Umbilical cord (tissue), 2 donors: ENCODE data around the gene DLGAP1. TPM values are rescaled to one million over a fixed set of nuclear protein-coding genes. Genes with fewer than 3 reads are reported as not detected.

ENCODE experiments used
- DNase-seq: peaks from one replicate; pipeline ENCODE4 v3.0.0-alpha.2; 2015; ENCODE audit warnings: low spot score
- total RNA-seq: library from RNA; depleted of rRNA; stranded (reverse); fragments of >200 nt; gene quantifications from one replicate; pipeline ENCODE4 v1.2.3, GENCODE V29; 2014; ENCODE audit warnings: low replicate concordance; ENCODE audit not compliant: insufficient read depth

The DLGAP1 gene
- total RNA-seq, 1 donor from 2014 or later, result 20.7 TPM

DNA sequence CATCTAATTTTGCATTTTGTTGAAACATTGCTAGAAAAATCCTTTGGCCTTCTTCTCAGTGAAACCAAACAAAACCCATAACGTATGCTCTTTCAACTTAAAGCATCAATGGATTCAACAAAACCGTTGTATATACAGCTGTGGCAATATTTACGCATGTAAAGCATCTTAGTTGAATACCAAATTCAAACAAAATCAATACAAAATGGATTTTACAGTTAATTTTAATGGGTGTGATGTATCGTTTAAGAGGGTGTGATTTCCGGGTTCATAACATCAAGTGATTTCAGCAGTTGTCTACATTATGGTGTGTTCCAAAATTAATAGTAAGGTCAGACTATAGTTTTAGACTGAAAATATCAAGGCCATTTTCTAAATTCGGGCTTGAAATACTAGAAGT, 806.9 kb downstream of the DLGAP1 start:
- DNase-seq, result no peak

DNA sequence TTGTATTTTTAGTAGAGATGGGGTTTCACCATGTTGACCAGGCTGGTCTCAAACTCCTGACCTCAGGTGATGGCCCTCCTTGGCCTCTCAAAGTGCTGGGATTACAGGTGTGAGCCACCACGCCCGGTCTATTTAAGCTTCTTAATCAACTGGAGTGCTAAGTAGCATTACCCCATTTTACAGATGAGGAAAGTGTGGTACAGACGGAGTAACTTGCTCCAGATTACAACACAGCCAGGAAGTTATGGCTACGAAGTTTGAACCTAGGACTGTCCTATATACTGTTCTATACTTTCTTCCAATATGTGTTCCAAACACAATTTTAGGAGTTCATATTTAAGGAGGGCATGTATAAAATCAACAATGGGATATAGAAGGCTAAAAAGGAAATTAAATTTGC, 807.5 kb downstream of the DLGAP1 start:
- no peak for DNase-seq

DNA sequence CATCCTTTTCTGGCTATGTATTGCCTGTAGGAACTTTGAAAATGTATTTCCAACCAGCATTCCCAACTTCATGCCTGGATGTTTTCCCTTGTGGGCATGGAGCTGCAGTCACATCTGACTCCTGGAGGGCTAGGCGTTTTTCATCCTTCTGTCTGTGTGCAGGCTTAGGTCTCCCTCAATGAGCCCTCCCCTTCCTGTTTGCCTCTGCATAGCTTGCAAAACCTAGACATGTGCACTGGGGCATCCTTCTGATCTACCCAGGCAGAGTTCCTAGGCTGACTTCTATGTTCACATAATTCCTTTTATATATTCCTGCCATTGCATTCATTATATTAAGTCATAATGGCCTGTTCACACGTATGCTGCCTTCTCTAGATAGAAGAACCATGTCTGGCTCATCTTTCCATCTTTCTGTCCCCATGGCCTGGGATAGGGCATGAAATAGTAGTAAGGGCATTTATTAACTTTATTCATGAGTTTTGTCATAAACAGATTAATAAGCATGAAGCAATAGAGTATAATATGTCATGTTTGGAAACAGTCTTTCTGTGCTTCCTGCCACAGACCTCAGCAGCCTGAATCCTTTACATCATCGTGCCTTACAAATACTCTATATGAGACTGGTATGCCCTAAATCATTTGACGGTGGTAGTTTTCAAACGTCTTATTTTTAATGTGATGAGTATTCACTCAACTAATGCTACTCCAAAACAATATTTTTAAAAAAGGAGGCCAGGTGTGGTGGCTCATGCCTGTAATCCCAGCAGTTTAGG, 809.5 kb downstream of the DLGAP1 start:
- DNase-seq, result no peak

- DNase-seq, result no peak
Measured at GRCh38 chr18:3634250-3634939, 820.7 kb downstream of the DLGAP1 start.

- no peak for DNase-seq
Measured at GRCh38 chr18:3631887-3632286, 823.2 kb downstream of the DLGAP1 start.

- DNase-seq, result no peak
Measured at GRCh38 chr18:3626929-3627458, 828.1 kb downstream of the DLGAP1 start.

DNA sequence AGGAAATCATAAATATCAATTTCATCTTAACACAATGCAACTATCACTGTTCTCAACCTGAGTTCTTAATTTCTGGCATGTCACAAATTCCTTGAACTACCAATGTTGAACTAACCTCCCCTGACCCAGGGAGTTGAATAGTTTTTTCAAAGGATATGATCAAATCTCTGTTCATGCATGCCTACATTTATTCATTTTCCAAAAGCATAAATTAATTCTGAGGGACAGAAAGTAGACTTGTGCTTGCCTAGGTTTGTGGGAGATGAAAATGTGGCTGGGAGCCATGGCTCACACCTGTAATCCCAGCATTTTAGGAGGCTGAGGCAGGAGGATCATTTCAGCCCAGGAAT, 829.4 kb downstream of the DLGAP1 start:
- DNase-seq, result no peak

GRCh38 chr18:3624935-3625741, 830.0 kb downstream of the DLGAP1 start:
- peak; percentile 78 for DNase-seq

GRCh38 chr18:3624546-3624934, 830.6 kb downstream of the DLGAP1 start:
- no peak for DNase-seq

DNA sequence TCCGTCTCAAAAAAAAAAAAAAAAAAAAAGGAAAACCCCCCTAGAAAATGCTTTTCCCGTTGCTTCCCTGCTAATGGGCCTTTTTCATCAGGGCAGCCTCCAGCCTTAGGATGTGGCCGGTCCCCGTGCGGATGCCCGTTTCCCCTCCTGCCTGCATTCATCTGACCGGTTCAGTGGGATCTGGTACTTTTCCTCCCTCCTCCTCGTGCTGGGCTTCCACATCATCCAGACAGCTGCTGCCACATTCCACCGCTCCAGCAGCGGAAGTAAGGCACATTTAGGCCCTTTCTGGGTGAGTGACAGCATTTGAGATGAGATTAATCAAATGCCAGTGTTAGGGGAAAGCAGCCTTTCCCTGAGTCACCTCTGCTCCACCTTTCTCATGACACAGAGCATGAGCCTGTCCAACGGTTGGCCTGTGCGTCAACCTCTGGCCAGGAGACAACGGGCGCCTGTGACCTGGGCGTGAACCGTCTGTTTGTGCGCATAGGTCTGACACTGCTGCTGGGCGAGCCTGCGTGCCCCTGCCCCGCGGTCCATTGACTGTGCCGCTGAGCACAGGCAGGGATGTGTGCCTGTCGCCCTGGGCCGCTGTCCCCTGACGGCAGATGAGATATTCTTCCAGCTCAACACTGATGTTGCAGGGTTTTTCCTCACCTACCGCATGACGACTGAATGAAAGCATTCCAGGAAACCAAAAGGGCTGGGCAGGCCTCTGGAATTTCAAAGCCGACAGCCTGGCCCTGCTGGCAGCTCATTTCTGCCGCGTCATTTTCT, 831.1 kb downstream of the DLGAP1 start:
- peak; percentile 95 for DNase-seq

- no peak for DNase-seq
Measured at GRCh38 chr18:3620146-3621119, 834.7 kb downstream of the DLGAP1 start.

DNA sequence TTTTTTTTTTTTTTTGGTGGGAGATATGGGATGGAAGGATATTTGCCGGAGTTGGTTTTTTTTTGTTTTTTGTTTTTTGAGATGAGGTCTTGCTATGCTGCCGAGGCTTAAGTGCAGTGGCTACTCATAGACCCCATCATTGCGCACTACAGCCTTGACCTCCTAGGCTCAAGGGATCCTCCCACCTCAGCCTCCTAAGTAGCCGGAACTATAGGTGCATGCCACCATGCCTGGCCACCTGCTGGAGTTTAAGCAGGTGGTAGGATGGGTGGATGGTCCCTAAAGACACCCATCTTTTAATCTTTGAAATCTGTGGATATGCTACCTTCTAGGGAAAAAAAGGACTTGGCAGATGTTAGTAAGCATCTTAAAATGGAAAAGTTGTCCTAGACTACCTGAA, 835.4 kb downstream of the DLGAP1 start:
- DNase-seq, result no peak

GRCh38 chr18:3619222-3619621, 835.9 kb downstream of the DLGAP1 start:
- DNase-seq, result no peak

GRCh38 chr18:3616744-3617143, 838.4 kb downstream of the DLGAP1 start:
- DNase-seq, result no peak

DNA sequence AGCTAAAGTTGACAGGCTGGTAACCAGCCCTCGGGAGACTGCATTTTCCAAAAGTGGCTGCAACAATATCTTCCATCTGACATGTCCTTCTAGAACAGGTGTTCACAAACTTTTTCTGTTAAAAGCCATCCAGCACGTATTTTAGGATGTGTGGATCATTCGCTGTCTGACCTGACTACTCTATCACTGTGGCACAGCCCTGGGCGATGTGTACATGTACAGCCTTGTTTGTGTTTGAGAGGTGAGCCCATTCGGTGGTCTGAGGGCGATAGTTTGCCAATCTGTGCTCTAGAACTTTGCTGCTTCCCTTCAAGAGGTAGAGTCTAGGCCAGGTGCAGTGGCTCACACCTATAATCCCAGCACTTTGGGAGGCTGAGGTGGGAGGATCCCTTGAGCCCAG, 839.0 kb downstream of the DLGAP1 start:
- DNase-seq, result no peak

DNA sequence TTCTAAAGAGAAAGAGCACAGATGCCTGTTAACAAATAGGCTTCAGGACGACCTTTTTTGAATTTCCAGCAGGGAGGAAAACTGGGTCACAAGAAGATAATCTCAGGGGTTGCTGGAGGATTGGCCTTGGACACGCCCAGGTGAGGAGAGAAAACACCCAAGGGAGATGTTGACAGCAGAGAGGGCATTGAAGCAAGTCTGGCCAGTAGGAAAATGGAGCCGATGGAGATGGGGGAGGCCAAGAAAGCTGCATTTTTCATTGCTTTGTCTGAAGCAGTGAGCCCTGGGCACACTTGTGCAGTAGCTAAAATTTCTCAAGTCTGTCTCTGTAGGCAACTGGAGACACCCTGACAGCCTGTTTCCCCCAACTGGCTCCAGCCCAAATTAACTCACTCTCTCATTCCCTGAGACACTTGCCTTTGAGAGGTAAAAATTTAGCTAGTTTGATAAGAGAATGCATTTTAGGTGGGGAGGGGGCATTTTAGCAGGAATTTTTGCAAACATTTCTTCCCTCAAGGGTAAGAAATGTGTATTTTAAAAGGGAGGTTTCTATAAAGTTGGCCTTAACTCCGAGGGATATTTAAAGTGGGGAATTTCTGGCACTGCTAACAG, 839.6 kb downstream of the DLGAP1 start:
- DNase-seq, result no peak

- no peak for DNase-seq
Measured at GRCh38 chr18:3612315-3612714, 842.8 kb downstream of the DLGAP1 start.

GRCh38 chr18:3611313-3612090, 843.6 kb downstream of the DLGAP1 start:
- no peak for DNase-seq

- no peak for DNase-seq
Measured at GRCh38 chr18:3610813-3611212, 844.3 kb downstream of the DLGAP1 start.
